Activated CD4-positive, alpha-beta memory T cell treated with anti-CD3 and anti-CD28 coated beads, Interleukin-2, amount 10 ng/mL, durations not matched to agents 7 days and 5 days (primary cell): Measurements from ENCODE around the gene SLC22A17. TPM values are rescaled to one million over a fixed set of nuclear protein-coding genes. Genes with fewer than 3 reads are reported as not detected.

ENCODE experiments used
- CTCF ChIA-PET: fragments of 350-600 bp; sonication (Branson Sonifier 250); formaldehyde crosslinking; loops from one replicate; lab custom pipeline; 2021; ENCODE audit warnings: antibody characterized with exemption, inconsistent platforms; lab: Charles Lee
- POLR2A ChIA-PET: fragments of 350-600 bp; sonication (Branson Sonifier 250); formaldehyde crosslinking; loops from one replicate; lab custom pipeline; 2021; ENCODE audit warnings: antibody characterized with exemption; lab: Charles Lee
- DNase-seq: peaks from one replicate; pipeline ENCODE4 v3.0.0-alpha.2; 2020
- H3K27ac Mint-ChIP-seq: one replicate; pipeline ENCODE4 v1.8.0; 2021; ENCODE audit warnings: mild to moderate bottlenecking, mixed read lengths
- H3K27me3 Mint-ChIP-seq: one replicate; pipeline ENCODE4 v1.8.0; 2021; ENCODE audit warnings: mixed read lengths
- H3K36me3 Mint-ChIP-seq: one replicate; pipeline ENCODE4 v1.8.0; 2021; ENCODE audit warnings: low read depth, mixed read lengths
- H3K4me1 Mint-ChIP-seq: one replicate; pipeline ENCODE4 v1.8.0; 2021; ENCODE audit warnings: mixed read lengths
- H3K4me3 Mint-ChIP-seq: one replicate; pipeline ENCODE4 v1.8.0; 2021; ENCODE audit warnings: mild to moderate bottlenecking, mixed read lengths
- H3K9me3 Mint-ChIP-seq: one replicate; pipeline ENCODE4 v1.8.0; 2021; ENCODE audit warnings: mixed read lengths
- total RNA-seq, 2 experiments: library from RNA; stranded (reverse); gene quantifications; one replicate each; pipeline ENCODE4 v1.2.3, GENCODE V29; 2021

Gene SLC22A17
- total RNA-seq, 2 experiments from 2014 or later, result 2.0 TPM

GRCh38 chr14:23357261-23357660, 4.6 kb upstream of the SLC22A17 start:
- H3K4me1 Mint-ChIP-seq, result peaks cover 7% of the 10 kb centered on the region
- ChIA-PET POLR2A (no interaction called here), CTCF (no interaction called here)
- no peak overlapping the region for H3K27ac Mint-ChIP-seq
- no peaks in the 10 kb centered on the region for H3K36me3 Mint-ChIP-seq
- H3K27me3 Mint-ChIP-seq, result peaks cover 35% of the 10 kb centered on the region
- no peak for DNase-seq
- no peaks in the 10 kb centered on the region for H3K9me3 Mint-ChIP-seq
- no peak overlapping the region for H3K4me3 Mint-ChIP-seq

GRCh38 chr14:23356662-23357061, 4.0 kb upstream of the SLC22A17 start:
- no peaks in the 10 kb centered on the region for H3K36me3 Mint-ChIP-seq
- no peak overlapping the region for H3K27ac Mint-ChIP-seq
- H3K4me1 Mint-ChIP-seq, result peaks cover 7% of the 10 kb centered on the region
- DNase-seq, result no peak
- POLR2A ChIA-PET, result no interaction called here
- CTCF ChIA-PET, result no interaction called here
- H3K9me3 Mint-ChIP-seq, result no peaks in the 10 kb centered on the region
- H3K4me3 Mint-ChIP-seq, result no peak overlapping the region
- peaks cover 35% of the 10 kb centered on the region for H3K27me3 Mint-ChIP-seq

- no peak for DNase-seq
- H3K4me3 Mint-ChIP-seq, result no peak overlapping the region
- no peak overlapping the region for H3K27ac Mint-ChIP-seq
- H3K9me3 Mint-ChIP-seq, result no peaks in the 10 kb centered on the region
- no peaks in the 10 kb centered on the region for H3K36me3 Mint-ChIP-seq
- peaks cover 40% of the 10 kb centered on the region for H3K27me3 Mint-ChIP-seq
- CTCF ChIA-PET, result no interaction called here
- POLR2A ChIA-PET, result no interaction called here
- peaks cover 10% of the 10 kb centered on the region for H3K4me1 Mint-ChIP-seq
These were observed 3.3 kb upstream of the SLC22A17 start for GRCh38 chr14:23355871-23356435.

- H3K27ac Mint-ChIP-seq, result no peak overlapping the region
- ChIA-PET CTCF (interaction anchor here (1.0 kb wide), 1 partner anchor 286 kb away, joined by 3 read pairs; no protein-coding TSS in a partner anchor), POLR2A (no interaction called here)
- no peaks in the 10 kb centered on the region for H3K9me3 Mint-ChIP-seq
- no peak overlapping the region for H3K4me3 Mint-ChIP-seq
- peaks cover 48% of the 10 kb centered on the region for H3K27me3 Mint-ChIP-seq
- no peaks in the 10 kb centered on the region for H3K36me3 Mint-ChIP-seq
- peaks cover 11% of the 10 kb centered on the region for H3K4me1 Mint-ChIP-seq
- DNase-seq, result no peak
These were observed 2.3 kb upstream of the SLC22A17 start for GRCh38 chr14:23354990-23355389.

- H3K4me3 Mint-ChIP-seq, result peak overlapping the region; percentile 47
- peaks cover 51% of the 10 kb centered on the region for H3K27me3 Mint-ChIP-seq
- peaks cover 11% of the 10 kb centered on the region for H3K4me1 Mint-ChIP-seq
- no peak for DNase-seq
- H3K9me3 Mint-ChIP-seq, result no peaks in the 10 kb centered on the region
- POLR2A ChIA-PET, result interaction anchor here (1.2 to 1.6 kb wide), 2 partner anchors 9 to 67 kb away, joined by 3 to 4 read pairs; partner anchors contain the start of gene HOMEZ
- H3K36me3 Mint-ChIP-seq, result no peaks in the 10 kb centered on the region
- H3K27ac Mint-ChIP-seq, result no peak overlapping the region
- CTCF ChIA-PET, result interaction anchor here (0.9 to 1.6 kb wide), 5 partner anchors 8 to 31 kb away, joined by 3 to 6 read pairs (median 3); partner anchors contain the start of gene PABPN1
These were observed 720 bp upstream of the SLC22A17 start for GRCh38 chr14:23353433-23353780.

- DNase-seq, result no peak
- H3K4me1 Mint-ChIP-seq, result peaks cover 11% of the 10 kb centered on the region
- no peak overlapping the region for H3K27ac Mint-ChIP-seq
- H3K4me3 Mint-ChIP-seq, result peak overlapping the region; percentile 47
- ChIA-PET CTCF (interaction anchor here (1.0 to 1.6 kb wide), 4 partner anchors 25 to 44 kb away, joined by 3 to 6 read pairs (median 4); partner anchors contain the start of genes CMTM5 and PABPN1), POLR2A (interaction anchor here (1.2 to 1.6 kb wide), 2 partner anchors 31 to 66 kb away, joined by 3 to 4 read pairs; partner anchors contain the start of genes HOMEZ and PABPN1)
- no peaks in the 10 kb centered on the region for H3K9me3 Mint-ChIP-seq
- no peaks in the 10 kb centered on the region for H3K36me3 Mint-ChIP-seq
- H3K27me3 Mint-ChIP-seq, result peaks cover 51% of the 10 kb centered on the region
These were observed 794 bp downstream of the SLC22A17 start for GRCh38 chr14:23351681-23352505.

- Mint-ChIP-seq H3K36me3 (no peaks in the 10 kb centered on the region), H3K4me3 (no peak overlapping the region), H3K9me3 (no peaks in the 10 kb centered on the region), H3K27ac (no peak overlapping the region), H3K27me3 (peaks cover 35% of the 10 kb centered on the region), H3K4me1 (peaks cover 11% of the 10 kb centered on the region)
- ChIA-PET POLR2A (no interaction called here), CTCF (no interaction called here)
- DNase-seq, result no peak
These were observed 3.4 kb downstream of the SLC22A17 start for GRCh38 chr14:23349156-23349845.

GRCh38 chr14:23348297-23348655, 4.4 kb downstream of the SLC22A17 start:
- Mint-ChIP-seq H3K9me3 (no peaks in the 10 kb centered on the region), H3K4me1 (peaks cover 9% of the 10 kb centered on the region), H3K27ac (no peak overlapping the region), H3K27me3 (peaks cover 25% of the 10 kb centered on the region), H3K36me3 (no peaks in the 10 kb centered on the region), H3K4me3 (no peak overlapping the region)
- ChIA-PET POLR2A (no interaction called here), CTCF (no interaction called here)
- no peak for DNase-seq

- Mint-ChIP-seq H3K27me3 (peaks cover 19% of the 10 kb centered on the region), H3K4me3 (no peak overlapping the region), H3K27ac (no peak overlapping the region), H3K4me1 (peaks cover 6% of the 10 kb centered on the region), H3K36me3 (no peaks in the 10 kb centered on the region), H3K9me3 (no peaks in the 10 kb centered on the region)
- no peak for DNase-seq
- ChIA-PET CTCF (interaction anchor here (2.1 kb wide), 1 partner anchor 26 kb away, joined by 4 read pairs; the partner anchor contains the start of gene PABPN1), POLR2A (no interaction called here)
These were observed 5.0 kb downstream of the SLC22A17 start for GRCh38 chr14:23347406-23348296.

GRCh38 chr14:23346693-23347405, 5.8 kb downstream of the SLC22A17 start:
- no peaks in the 10 kb centered on the region for H3K36me3 Mint-ChIP-seq
- no peaks in the 10 kb centered on the region for H3K9me3 Mint-ChIP-seq
- no peak overlapping the region for H3K4me3 Mint-ChIP-seq
- H3K4me1 Mint-ChIP-seq, result peaks cover 6% of the 10 kb centered on the region
- DNase-seq, result no peak
- POLR2A ChIA-PET, result no interaction called here
- CTCF ChIA-PET, result interaction anchor here (0.6 to 2.1 kb wide), 2 partner anchors 25 to 45 kb away, joined by 4 to 6 read pairs; partner anchors contain the start of gene PABPN1
- peaks cover 23% of the 10 kb centered on the region for H3K27me3 Mint-ChIP-seq
- no peak overlapping the region for H3K27ac Mint-ChIP-seq

GRCh38 chr14:23345987-23346692, 6.5 kb downstream of the SLC22A17 start:
- H3K4me1 Mint-ChIP-seq, result peaks cover 4% of the 10 kb centered on the region
- CTCF ChIA-PET, result interaction anchor here (0.6 to 2.1 kb wide), 6 partner anchors 8 to 522 kb away, joined by 3 to 6 read pairs (median 4); partner anchors contain the start of gene PABPN1
- peaks cover 18% of the 10 kb centered on the region for H3K27me3 Mint-ChIP-seq
- H3K4me3 Mint-ChIP-seq, result no peak overlapping the region
- DNase-seq, result no peak
- H3K36me3 Mint-ChIP-seq, result no peaks in the 10 kb centered on the region
- POLR2A ChIA-PET, result no interaction called here
- H3K9me3 Mint-ChIP-seq, result no peaks in the 10 kb centered on the region
- H3K27ac Mint-ChIP-seq, result no peak overlapping the region
